Endothelial cell (in vitro differentiated cells): Measurements from ENCODE around the gene PTPRD. TPM values are rescaled to one million over a fixed set of nuclear protein-coding genes. Genes with fewer than 3 reads are reported as not detected.

ENCODE experiments used
- DNase-seq: peaks from one replicate; pipeline ENCODE4 v3.0.0; 2021; ENCODE audit warnings: low spot score
- H3K27ac Mint-ChIP-seq: one replicate; pipeline ENCODE4 v1.8.0; 2021; ENCODE audit warnings: mixed read lengths, inconsistent platforms; ENCODE audit not compliant: unreplicated experiment
- H3K27me3 Mint-ChIP-seq: one replicate; pipeline ENCODE4 v1.8.0; 2021; ENCODE audit warnings: mild to moderate bottlenecking, moderate library complexity, mixed read lengths, inconsistent platforms; ENCODE audit not compliant: unreplicated experiment
- H3K36me3 Mint-ChIP-seq: one replicate; pipeline ENCODE4 v1.8.0; 2021; ENCODE audit warnings: mild to moderate bottlenecking, low read depth, mixed read lengths, inconsistent platforms; ENCODE audit not compliant: unreplicated experiment
- H3K4me1 Mint-ChIP-seq: one replicate; pipeline ENCODE4 v1.8.0; 2021; ENCODE audit warnings: mild to moderate bottlenecking, mixed read lengths, inconsistent platforms; ENCODE audit not compliant: unreplicated experiment
- H3K4me3 Mint-ChIP-seq: one replicate; pipeline ENCODE4 v1.8.0; 2021; ENCODE audit warnings: mild to moderate bottlenecking, mixed read lengths, inconsistent platforms; ENCODE audit not compliant: unreplicated experiment
- H3K9me3 Mint-ChIP-seq: one replicate; pipeline ENCODE4 v1.8.0; 2021; ENCODE audit warnings: mixed read lengths, inconsistent platforms; ENCODE audit not compliant: unreplicated experiment
- total RNA-seq: library from RNA; stranded (reverse); fragmentation: NEBNext Ultra II Directional; extraction: Animal tissue kit (Norgen Biotek cat#: 25700); gene quantifications from one replicate; pipeline ENCODE4 v1.2.1, GENCODE V29; 2021; ENCODE audit not compliant: unreplicated experiment
- TF ChIP-seq, protein P1 (sequence below): fragments of 200-600 bp; sonication (generic); IDR thresholded peaks from one replicate; pipeline ENCODE4 v1.5.0; 2021; ENCODE audit warnings: antibody characterized with exemption; ENCODE audit not compliant: unreplicated experiment

The PTPRD gene
- total RNA-seq, 1 donor from 2014 or later = 47.8 TPM

DNA sequence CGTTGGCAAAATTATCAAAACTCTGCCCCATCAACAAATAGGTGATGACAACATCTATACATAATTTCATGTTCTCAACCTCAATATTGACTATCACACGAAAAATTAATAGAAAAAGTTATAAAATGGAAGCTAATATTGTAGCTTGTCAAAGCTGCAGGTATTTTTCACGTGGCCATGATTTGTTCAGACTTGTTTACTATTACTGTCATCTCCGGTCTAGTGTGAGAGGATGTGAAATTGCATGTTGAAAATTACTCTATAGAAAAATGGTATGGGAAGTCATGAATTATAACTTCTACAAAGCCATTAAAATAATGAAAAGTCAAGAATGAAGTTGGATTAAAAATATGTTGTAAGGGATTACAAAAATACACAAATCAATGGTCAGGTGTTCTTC lies 385.8 kb downstream of the PTPRD start:
- Mint-ChIP-seq H3K9me3 (no peaks in the 10 kb centered on the region), H3K27me3 (peaks cover 2% of the 10 kb centered on the region), H3K27ac (no peak overlapping the region), H3K4me3 (no peak overlapping the region), H3K36me3 (no peaks in the 10 kb centered on the region), H3K4me1 (no peaks in the 10 kb centered on the region)
- TF ChIP-seq, protein P1, sequence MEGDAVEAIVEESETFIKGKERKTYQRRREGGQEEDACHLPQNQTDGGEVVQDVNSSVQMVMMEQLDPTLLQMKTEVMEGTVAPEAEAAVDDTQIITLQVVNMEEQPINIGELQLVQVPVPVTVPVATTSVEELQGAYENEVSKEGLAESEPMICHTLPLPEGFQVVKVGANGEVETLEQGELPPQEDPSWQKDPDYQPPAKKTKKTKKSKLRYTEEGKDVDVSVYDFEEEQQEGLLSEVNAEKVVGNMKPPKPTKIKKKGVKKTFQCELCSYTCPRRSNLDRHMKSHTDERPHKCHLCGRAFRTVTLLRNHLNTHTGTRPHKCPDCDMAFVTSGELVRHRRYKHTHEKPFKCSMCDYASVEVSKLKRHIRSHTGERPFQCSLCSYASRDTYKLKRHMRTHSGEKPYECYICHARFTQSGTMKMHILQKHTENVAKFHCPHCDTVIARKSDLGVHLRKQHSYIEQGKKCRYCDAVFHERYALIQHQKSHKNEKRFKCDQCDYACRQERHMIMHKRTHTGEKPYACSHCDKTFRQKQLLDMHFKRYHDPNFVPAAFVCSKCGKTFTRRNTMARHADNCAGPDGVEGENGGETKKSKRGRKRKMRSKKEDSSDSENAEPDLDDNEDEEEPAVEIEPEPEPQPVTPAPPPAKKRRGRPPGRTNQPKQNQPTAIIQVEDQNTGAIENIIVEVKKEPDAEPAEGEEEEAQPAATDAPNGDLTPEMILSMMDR = no peak
- DNase-seq = no peak

DNA sequence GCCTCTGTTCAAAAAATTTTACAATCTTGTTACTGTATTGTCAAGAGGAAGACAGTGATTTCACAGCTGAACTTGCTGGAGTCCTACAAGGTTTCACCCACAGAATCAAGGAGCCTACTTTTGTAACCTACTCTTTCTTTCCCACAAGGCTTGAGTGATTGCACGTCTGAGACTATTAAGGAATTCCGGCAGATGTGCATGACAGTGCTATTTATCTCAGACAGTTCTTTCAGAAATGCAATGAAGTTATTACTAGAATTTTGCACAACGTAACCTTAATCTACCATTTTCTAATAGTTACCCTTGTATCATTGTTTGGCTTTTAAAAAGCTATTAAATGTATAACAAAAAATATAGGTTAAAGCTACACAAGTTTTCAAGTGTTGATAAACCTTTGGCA lies 400.1 kb downstream of the PTPRD start:
- no peak overlapping the region for H3K4me3 Mint-ChIP-seq
- no peaks in the 10 kb centered on the region for H3K9me3 Mint-ChIP-seq
- TF ChIP-seq, protein P1 = no peak
- DNase-seq = no peak
- H3K27ac Mint-ChIP-seq = no peak overlapping the region
- H3K36me3 Mint-ChIP-seq = no peaks in the 10 kb centered on the region
- no peaks in the 10 kb centered on the region for H3K4me1 Mint-ChIP-seq
- no peaks in the 10 kb centered on the region for H3K27me3 Mint-ChIP-seq

DNA sequence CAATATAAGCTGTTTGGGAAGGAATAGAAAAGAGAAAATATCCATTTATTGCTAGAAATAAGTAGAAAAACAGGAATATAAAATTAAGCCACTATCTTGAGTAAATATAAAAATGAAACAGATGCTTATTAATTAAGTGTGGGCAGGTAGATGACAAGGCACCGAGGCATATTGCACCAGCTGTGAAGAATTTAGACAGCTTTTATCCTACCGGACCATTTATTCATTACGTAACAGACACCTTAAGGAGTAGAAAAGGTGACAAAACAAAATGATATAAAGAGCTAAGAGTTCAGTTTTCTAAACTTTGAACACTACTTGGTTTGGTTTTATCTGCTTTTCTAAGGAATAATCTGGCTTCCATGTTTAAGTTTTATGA lies 404.1 kb downstream of the PTPRD start:
- no peak overlapping the region for H3K27ac Mint-ChIP-seq
- H3K27me3 Mint-ChIP-seq = no peaks in the 10 kb centered on the region
- H3K36me3 Mint-ChIP-seq = no peaks in the 10 kb centered on the region
- no peaks in the 10 kb centered on the region for H3K4me1 Mint-ChIP-seq
- TF ChIP-seq, protein P1 = no peak
- H3K9me3 Mint-ChIP-seq = no peaks in the 10 kb centered on the region
- no peak for DNase-seq
- peak overlapping the region; percentile 25 for H3K4me3 Mint-ChIP-seq

DNA sequence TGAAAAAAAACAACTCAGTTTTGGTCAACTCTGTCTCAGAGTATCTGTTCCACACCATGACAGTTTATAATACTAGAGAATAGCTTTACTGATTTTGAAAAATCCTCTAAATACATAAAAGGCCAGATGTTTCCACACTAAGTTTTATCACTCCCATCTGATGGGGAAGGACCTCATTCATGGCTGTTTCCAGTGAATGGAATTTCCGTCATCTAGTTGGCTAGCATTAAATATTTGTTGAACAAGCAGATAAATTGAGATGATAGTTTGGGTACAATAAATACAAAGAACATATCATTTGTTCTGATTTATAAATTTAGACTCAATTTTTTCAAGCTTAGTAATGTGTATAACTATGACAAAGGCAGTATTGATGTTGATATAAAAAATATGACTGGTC lies 408.5 kb downstream of the PTPRD start:
- TF ChIP-seq, protein P1 = no peak
- no peak overlapping the region for H3K27ac Mint-ChIP-seq
- DNase-seq = no peak

DNA sequence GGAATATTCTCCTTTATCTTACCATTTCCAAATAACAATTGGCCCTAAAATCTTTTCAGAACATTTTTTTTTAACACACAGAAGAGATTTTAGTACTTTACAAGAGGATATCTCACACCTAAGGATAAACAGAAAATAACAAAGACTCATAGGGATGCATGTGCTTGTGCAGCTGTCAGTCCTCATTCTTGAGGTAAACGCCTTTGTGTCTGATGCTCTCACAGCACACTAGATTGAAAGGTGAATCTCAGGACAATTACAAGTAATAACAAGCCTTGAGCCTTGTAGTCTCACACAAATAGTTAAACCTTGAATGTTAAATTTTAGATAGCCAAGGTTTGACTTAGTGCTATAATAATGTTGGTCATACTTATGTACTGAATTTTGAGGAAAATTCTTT lies 439.2 kb downstream of the PTPRD start:
- Mint-ChIP-seq H3K4me1 (no peaks in the 10 kb centered on the region), H3K4me3 (no peak overlapping the region), H3K36me3 (no peaks in the 10 kb centered on the region), H3K27me3 (no peaks in the 10 kb centered on the region), H3K9me3 (no peaks in the 10 kb centered on the region), H3K27ac (no peak overlapping the region)
- DNase-seq = no peak
- TF ChIP-seq, protein P1 = no peak

More for the DNA sequence above, 408.5 kb downstream of the PTPRD start:
- no peaks in the 10 kb centered on the region for H3K27me3 Mint-ChIP-seq
- H3K4me1 Mint-ChIP-seq = no peaks in the 10 kb centered on the region
- no peaks in the 10 kb centered on the region for H3K36me3 Mint-ChIP-seq
- no peaks in the 10 kb centered on the region for H3K9me3 Mint-ChIP-seq
- no peak overlapping the region for H3K4me3 Mint-ChIP-seq
